K562 (cell line): ENCODE results near the gene CXXC1. TPM values are rescaled to one million over a fixed set of nuclear protein-coding genes. Genes with fewer than 3 reads are reported as not detected.

Source experiments
- ATAC-seq: fragments of 200-7000 bp; cut with Tn5 transposase; 3 replicates; pipeline ENCODE4 v1.9.1; 2020; ENCODE audit warnings: moderate library complexity
- BruUV-seq: library from RNA; stranded (reverse); fragments of 400-500 nt; replicated peaks from 2 replicates; lab custom pipeline; 2021; lab: Mats Ljungman, UMichigan
- CTCF ChIA-PET: fragments of 300-600 bp; formaldehyde crosslinking; extraction: SDS; loops from one replicate; lab custom pipeline; 2021; ENCODE audit warnings: low intra/inter-chr PET ratio; lab: Yijun Ruan, JAX
- POLR2A ChIA-PET: fragments of 300-600, 350-650 bp; sonication (Branson Sonifier 250); formaldehyde crosslinking; extraction: SDS; loops from one replicate; lab custom pipeline; 2021; ENCODE audit warnings: antibody characterized with exemption, inconsistent platforms; lab: Yijun Ruan, JAX
- DNase-seq, 4 experiments: peaks; one replicate each; pipeline versions ENCODE4 v3.0.0 to v3.0.0-alpha.2; 2011 to 2018; ENCODE audit warnings: low spot score in 3 of 4, mixed read lengths in 3 of 4; ENCODE audit errors: extremely low read depth in 1 of 4
- FAIRE-seq: peaks from 2 replicates; lab custom pipeline; 2011; peaks lifted over from hg19 to GRCh38; lab: Jason Lieb, UNC
- H2AFZ ChIP-seq: 2 replicates; pipeline ENCODE4 v1.6.0; 2011; ENCODE audit warnings: low read depth, low read length, control low read depth, inconsistent platforms
- H3K27ac ChIP-seq: fragments of 200-600 bp; 3 replicates; pipeline ENCODE4 v1.8.0; 2011; ENCODE audit warnings: low read depth, mild to moderate bottlenecking, control low read depth, inconsistent platforms, low read length, moderate library complexity, mixed read lengths; ENCODE audit errors: extremely low read depth
- H3K27me3 ChIP-seq, 2 experiments: fragments of 300-600 bp in 1 of 2; 2 replicates in 1 of 2; 3 replicates in 1 of 2; pipeline versions ENCODE4 v1.6.0 to v1.8.0; 2011; ENCODE audit warnings: inconsistent platforms in 2 of 2, low read length in 2 of 2, mild to moderate bottlenecking in 1 of 2, mixed read lengths in 1 of 2, moderate library complexity in 1 of 2; ENCODE audit not compliant: control insufficient read depth in 2 of 2, insufficient read depth in 2 of 2
- H3K36me3 ChIP-seq: fragments of 300-600 bp; 3 replicates; pipeline ENCODE4 v1.8.0; 2011; ENCODE audit warnings: mild to moderate bottlenecking, low read length, inconsistent platforms; ENCODE audit not compliant: control insufficient read depth, insufficient read depth
- H3K4me1 ChIP-seq, 2 experiments: fragments of 200-600 bp in 1 of 2; replicated peaks in 1 of 2; 2 replicates in 1 of 2; 3 replicates in 1 of 2; pipeline versions ENCODE4 v1.5.1 to v1.8.0; 2011; ENCODE audit warnings: inconsistent platforms in 2 of 2, low read length in 2 of 2, mild to moderate bottlenecking in 1 of 2, mixed read lengths in 1 of 2, moderate library complexity in 1 of 2; ENCODE audit not compliant: control insufficient read depth in 2 of 2, insufficient read depth in 2 of 2
- H3K4me2 ChIP-seq: 2 replicates; pipeline ENCODE4 v1.6.1; 2011; ENCODE audit warnings: low read length, control low read depth, inconsistent platforms, mixed read lengths; ENCODE audit not compliant: insufficient read depth
- H3K4me3 ChIP-seq: fragments of 200-600 bp; sonication (generic), shearing (Covaris generic); 2 replicates; pipeline ENCODE4 v1.5.1; 2016; ENCODE audit warnings: control low read depth, inconsistent platforms
- H3K79me2 ChIP-seq: fragments of 200-600 bp; 3 replicates; pipeline ENCODE4 v1.8.0; 2011; ENCODE audit warnings: low read length, inconsistent platforms; ENCODE audit not compliant: control insufficient read depth, insufficient read depth
- H3K9ac ChIP-seq, 2 experiments: 2 replicates each; pipeline versions ENCODE4 v1.6.0 to v1.6.1; 2011; ENCODE audit warnings: low read depth in 2 of 2, low read length in 2 of 2, control low read depth in 1 of 2, inconsistent platforms in 1 of 2, mild to moderate bottlenecking in 1 of 2, mixed read lengths in 1 of 2; ENCODE audit not compliant: insufficient read depth in 1 of 2
- H3K9me1 ChIP-seq: one replicate; pipeline ENCODE4 v1.6.0; 2011; ENCODE audit warnings: inconsistent platforms, mild to moderate bottlenecking, low read length, moderate library complexity; ENCODE audit not compliant: control insufficient read depth, insufficient read depth
- H3K9me3 ChIP-seq: replicated peaks from 2 replicates; pipeline ENCODE4 v1.5.1; 2011; ENCODE audit warnings: low read depth, low read length, inconsistent platforms; ENCODE audit not compliant: control insufficient read depth, insufficient read depth
- H4K20me1 ChIP-seq: replicated peaks from 2 replicates; pipeline ENCODE4 v1.6.1; 2011; ENCODE audit warnings: low read length, inconsistent platforms, mixed read lengths; ENCODE audit not compliant: control insufficient read depth, insufficient read depth
- ARHGAP35 ChIP-seq: fragments of 450-650 bp; IDR thresholded peaks from 2 replicates; pipeline ENCODE4 v1.6.1; 2018; ENCODE audit not compliant: partially characterized antibody
- ARID2 ChIP-seq: fragments of 450-650 bp; IDR thresholded peaks from 2 replicates; pipeline ENCODE4 v1.6.1; 2017; ENCODE audit warnings: antibody characterized with exemption, mild to moderate bottlenecking
- ATF7 ChIP-seq: fragments of 450-650 bp; IDR thresholded peaks from 2 replicates; pipeline ENCODE4 v1.7.1; 2014; ENCODE audit warnings: mild to moderate bottlenecking, moderate library complexity
- BRD9 ChIP-seq: fragments of 450-650 bp; IDR thresholded peaks from 2 replicates; pipeline ENCODE4 v1.6.1; 2018; ENCODE audit warnings: low read depth; ENCODE audit not compliant: partially characterized antibody
- GABPB1 ChIP-seq: sonication (generic); formaldehyde crosslinking; IDR thresholded peaks from 2 replicates; pipeline ENCODE4 v1.8.0; 2022; ENCODE audit warnings: mild to moderate bottlenecking, missing genetic modification reagents
- HDGF ChIP-seq: fragments of 450-650 bp; IDR thresholded peaks from 2 replicates; pipeline ENCODE4 v1.6.1; 2016
- HOXB6 ChIP-seq: fragments of 250-450 bp; sonication (Bioruptor Pico); IDR thresholded peaks from 2 replicates; pipeline ENCODE4 v1.5.1; 2022; ENCODE audit warnings: mild to moderate bottlenecking, borderline replicate concordance
- HSF4 ChIP-seq: fragments of 250-450 bp; sonication (Bioruptor Pico); IDR thresholded peaks from 2 replicates; pipeline ENCODE4 v2.1.2; 2022; ENCODE audit warnings: mild to moderate bottlenecking, moderate library complexity, borderline replicate concordance
- IFI16 ChIP-seq: fragments of 250-450 bp; sonication (Bioruptor Pico); IDR thresholded peaks from 2 replicates; pipeline ENCODE4 v2.1.2; 2022; ENCODE audit warnings: mild to moderate bottlenecking, inconsistent platforms
- KAT2B ChIP-seq: IDR thresholded peaks from one replicate; pipeline ENCODE4 v1.6.1; 2012; ENCODE audit warnings: low read depth, mild to moderate bottlenecking, control low read depth, inconsistent platforms, low read length, moderate library complexity
- PTBP1 ChIP-seq: fragments of 200-400 bp; formaldehyde crosslinking; IDR thresholded peaks from 2 replicates; pipeline ENCODE4 v1.6.1; 2017; ENCODE audit warnings: low read depth, low read length
- RB1 ChIP-seq: fragments of 450-650 bp; IDR thresholded peaks from 2 replicates; pipeline ENCODE4 v1.6.1; 2017; ENCODE audit warnings: low read depth, mild to moderate bottlenecking
- SAFB2 ChIP-seq: fragments of 200-400 bp; formaldehyde crosslinking; IDR thresholded peaks from 2 replicates; pipeline ENCODE4 v1.6.1; 2018; ENCODE audit warnings: borderline replicate concordance, low read length, low read depth, moderate library complexity; ENCODE audit not compliant: severe bottlenecking
- SIN3A ChIP-seq, 2 experiments: fragments of 150-350 bp in 1 of 2; IDR thresholded peaks; 2 replicates each; pipeline ENCODE4 v1.6.1; 2011 to 2016; ENCODE audit warnings: borderline replicate concordance in 2 of 2, low read depth in 2 of 2, low read length in 2 of 2, mild to moderate bottlenecking in 2 of 2, moderate library complexity in 2 of 2; ENCODE audit not compliant: control insufficient read depth in 1 of 2
- SOX6 ChIP-seq: fragments of 450-650 bp; IDR thresholded peaks from 2 replicates; pipeline ENCODE4 v1.6.1; 2014; ENCODE audit warnings: mild to moderate bottlenecking
- SREBF2 ChIP-seq: sonication (generic); formaldehyde crosslinking; IDR thresholded peaks from 2 replicates; pipeline ENCODE4 v1.4.0; 2020; ENCODE audit warnings: mild to moderate bottlenecking, missing genetic modification reagents
- TAF7 ChIP-seq: fragments of 450-650 bp; IDR thresholded peaks from 2 replicates; pipeline ENCODE4 v1.6.1; 2016; ENCODE audit warnings: missing genetic modification characterization, missing compliant biosample characterization
- TAL1 ChIP-seq: fragments of 450-650 bp; IDR thresholded peaks from 2 replicates; pipeline ENCODE4 v1.6.1; 2016; ENCODE audit warnings: mild to moderate bottlenecking
- ZKSCAN8 ChIP-seq: fragments of 200-800 bp; sonication (Bioruptor generic); IDR thresholded peaks from 2 replicates; pipeline ENCODE4 v1.6.1; 2016; ENCODE audit warnings: missing genetic modification characterization, missing compliant biosample characterization
- ZNF347 ChIP-seq: fragments of 450-650 bp; formaldehyde crosslinking; IDR thresholded peaks from 2 replicates; pipeline ENCODE4 v1.4.0; 2020; ENCODE audit warnings: low read depth, mild to moderate bottlenecking, moderate library complexity
- WGBS: fragments of 100-300 bp; shearing (Covaris generic); methylation state at CpG from one replicate; pipeline ENCODE4 v1.1.6; 2016; ENCODE audit warnings: low coverage, mixed read lengths; ENCODE audit not compliant: insufficient coverage; ENCODE audit errors: missing lambda C conversion rate; 5-methylcytosine and 5-hydroxymethylcytosine counted together
- in situ Hi-C: fragments of 300-500 bp; cut with MboI; formaldehyde crosslinking; loops from 4 replicates; pipeline ENCODE4 v1.15.0; 2018; ENCODE audit warnings: inconsistent platforms, mixed read lengths
- intact Hi-C: fragments of 100-400 bp; cut with micrococcal nuclease; formaldehyde crosslinking; loops from 2 replicates; pipeline ENCODE4 v1.14.2; 2022
- polyA plus RNA-seq, 8 experiments: library from polyadenylated mRNA; depleted of rRNA in 4 of 8; stranded (reverse) in 5 of 8; unstranded in 3 of 8; fragments of >200 nt; fragmentation: Nextera tagmentation in 2 of 8; fragmentation: Illumina TruSeq in 1 of 8; extraction: Ambion mirVana in 2 of 8; extraction: Trizol in 1 of 8; gene quantifications; 2 replicates each; pipeline versions ENCODE4 v1.2.1 to v1.2.3, GENCODE V29; 2011 to 2014; ENCODE audit warnings: inconsistent platforms in 1 of 8, missing spikeins in 1 of 8
- total RNA-seq, 7 experiments: library from RNA; depleted of rRNA in 6 of 7; stranded (reverse); fragments of >200 nt in 6 of 7; fragmentation: Illumina TruSeq in 2 of 7; extraction: Trizol in 2 of 7; gene quantifications; 2 replicates each; pipeline versions ENCODE4 v1.2.1 to v1.2.3, GENCODE V29; 2011 to 2021; ENCODE audit warnings: low replicate concordance in 1 of 7
- TF ChIP-seq, protein P1 (sequence below): sonication (generic); formaldehyde crosslinking; IDR thresholded peaks from 2 replicates; pipeline ENCODE4 v1.5.0; 2020; ENCODE audit warnings: missing genetic modification reagents
- TF ChIP-seq, protein P2 (sequence below): sonication (generic); formaldehyde crosslinking; IDR thresholded peaks from 2 replicates; pipeline ENCODE4 v1.8.0; 2022; ENCODE audit warnings: missing genetic modification reagents, mild to moderate bottlenecking, borderline replicate concordance

The CXXC1 gene
- total and polyA plus RNA-seq, 9 of the 15 experiments (the other 6 are each of a cell fraction or from before 2014, with no cell fraction given), result 3.4 to 81.0 (median 34.1) TPM

DNA sequence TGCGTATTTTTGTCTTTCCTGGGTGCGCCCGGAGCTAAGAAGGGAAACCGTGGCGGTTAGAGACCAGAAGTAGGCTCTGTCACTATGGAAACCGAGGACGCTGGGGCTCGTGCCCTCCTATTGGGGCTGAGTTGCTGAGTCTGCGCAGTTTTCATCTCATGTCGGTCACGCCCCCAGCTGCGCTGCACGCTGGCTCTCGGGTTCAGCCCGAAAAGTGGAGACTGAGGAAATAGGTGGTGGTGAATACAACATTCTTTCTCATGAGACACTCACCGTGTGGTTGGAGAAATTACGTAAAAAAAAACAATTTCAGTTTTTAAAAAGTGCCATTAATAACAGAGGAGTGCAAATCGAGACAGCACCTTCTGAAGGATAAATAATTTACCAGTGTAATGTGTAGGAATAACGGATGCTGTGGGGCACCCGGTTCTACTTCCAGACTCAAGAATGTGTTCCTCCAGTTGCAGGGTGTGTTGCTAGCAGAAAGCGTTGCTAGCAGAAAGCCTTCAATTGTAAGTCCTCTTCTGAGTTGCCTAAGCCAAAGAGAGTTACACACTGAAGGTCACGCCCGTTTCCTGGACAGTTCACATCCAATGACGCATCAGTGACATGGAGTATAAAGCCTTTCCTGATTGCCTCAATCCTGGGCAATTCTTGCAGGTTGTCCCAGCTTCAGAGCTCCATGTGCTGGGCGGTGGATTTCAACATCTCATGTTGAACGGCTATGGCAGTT, 20.4 kb upstream of the CXXC1 start:
- Histone ChIP-seq H3K27me3 (no peaks in the 10 kb centered on the region), H2AFZ (peak overlapping the region; percentile 85), H3K4me1 (peaks cover 0 to 24% of the 10 kb centered on the region in 2 experiments; a peak in 3 of 5 replicates), H3K9ac (peak overlapping the region in 1 of 2 experiments; percentile 65; a peak in 1 of 4 replicates), H3K36me3 (no peaks in the 10 kb centered on the region), H3K27ac (no peak overlapping the region), H3K4me3 (peak overlapping the region; percentile 29), H3K9me1 (no peaks in the 10 kb centered on the region), H3K9me3 (peaks cover 5% of the 10 kb centered on the region; the same call in 1 of the 2 replicates), H3K4me2 (peak overlapping the region; percentile 73), H4K20me1 (no peaks in the 10 kb centered on the region), H3K79me2 (no peaks in the 10 kb centered on the region)
- peak; percentile 68 for FAIRE-seq
- intact Hi-C loops, result no loop called here
- peak; percentile 60 to 84 (median 72) for DNase-seq
- BruUV-seq, result no TSS peak
- ATAC-seq, result peak; percentile 97
- POLR2A ChIA-PET, result interaction anchor here (0.7 kb wide), 1 partner anchor 17 kb away, joined by 3 read pairs; no protein-coding TSS in a partner anchor
- CTCF ChIA-PET, result no interaction called here
- in situ Hi-C loops, result no loop called here
- 21% methylated on average over 23 of the region's 26 CpGs for WGBS
- TF ChIP-seq, protein P1, sequence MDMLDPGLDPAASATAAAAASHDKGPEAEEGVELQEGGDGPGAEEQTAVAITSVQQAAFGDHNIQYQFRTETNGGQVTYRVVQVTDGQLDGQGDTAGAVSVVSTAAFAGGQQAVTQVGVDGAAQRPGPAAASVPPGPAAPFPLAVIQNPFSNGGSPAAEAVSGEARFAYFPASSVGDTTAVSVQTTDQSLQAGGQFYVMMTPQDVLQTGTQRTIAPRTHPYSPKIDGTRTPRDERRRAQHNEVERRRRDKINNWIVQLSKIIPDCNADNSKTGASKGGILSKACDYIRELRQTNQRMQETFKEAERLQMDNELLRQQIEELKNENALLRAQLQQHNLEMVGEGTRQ (CRISPR knock-in tag), result no peak
- no peak for TF ChIP-seq HOXB6 (CRISPR knock-in tag)
- no peak for TF ChIP-seq HDGF
- TF ChIP-seq SREBF2 (CRISPR knock-in tag), result no peak
- TF ChIP-seq ATF7, result no peak
- TF ChIP-seq SOX6, result no peak
- no peak for TF ChIP-seq TAL1
- no peak for TF ChIP-seq KAT2B
- no peak for TF ChIP-seq ZNF347 (CRISPR knock-in tag)
- no peak for TF ChIP-seq HSF4 (CRISPR knock-in tag)
- TF ChIP-seq IFI16, result no peak
- no peak for TF ChIP-seq SAFB2
- TF ChIP-seq ARID2, result no peak
- TF ChIP-seq RB1, result no peak
- TF ChIP-seq GABPB1 (CRISPR knock-in tag), result no peak
- no peak for TF ChIP-seq BRD9
- TF ChIP-seq PTBP1, result no peak
- no peak for TF ChIP-seq TAF7
- TF ChIP-seq, protein P2, sequence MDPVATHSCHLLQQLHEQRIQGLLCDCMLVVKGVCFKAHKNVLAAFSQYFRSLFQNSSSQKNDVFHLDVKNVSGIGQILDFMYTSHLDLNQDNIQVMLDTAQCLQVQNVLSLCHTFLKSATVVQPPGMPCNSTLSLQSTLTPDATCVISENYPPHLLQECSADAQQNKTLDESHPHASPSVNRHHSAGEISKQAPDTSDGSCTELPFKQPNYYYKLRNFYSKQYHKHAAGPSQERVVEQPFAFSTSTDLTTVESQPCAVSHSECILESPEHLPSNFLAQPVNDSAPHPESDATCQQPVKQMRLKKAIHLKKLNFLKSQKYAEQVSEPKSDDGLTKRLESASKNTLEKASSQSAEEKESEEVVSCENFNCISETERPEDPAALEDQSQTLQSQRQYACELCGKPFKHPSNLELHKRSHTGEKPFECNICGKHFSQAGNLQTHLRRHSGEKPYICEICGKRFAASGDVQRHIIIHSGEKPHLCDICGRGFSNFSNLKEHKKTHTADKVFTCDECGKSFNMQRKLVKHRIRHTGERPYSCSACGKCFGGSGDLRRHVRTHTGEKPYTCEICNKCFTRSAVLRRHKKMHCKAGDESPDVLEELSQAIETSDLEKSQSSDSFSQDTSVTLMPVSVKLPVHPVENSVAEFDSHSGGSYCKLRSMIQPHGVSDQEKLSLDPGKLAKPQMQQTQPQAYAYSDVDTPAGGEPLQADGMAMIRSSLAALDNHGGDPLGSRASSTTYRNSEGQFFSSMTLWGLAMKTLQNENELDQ, result no peak
- TF ChIP-seq SIN3A (IDR thresholded peaks at IDR 0.05; ENCODE audit: borderline replicate concordance in 2 of 2, control insufficient read depth in 1 of 2, low read depth in 2 of 2, low read length in 2 of 2), result peak in 1 of 2 experiments; percentile 64; a peak in 1 of 4 replicates
- no peak for TF ChIP-seq ARHGAP35
- no peak for TF ChIP-seq ZKSCAN8 (CRISPR knock-in tag)
